Epidermal melanocyte (primary cell): ENCODE results near the gene IPCEF1.
"Not testable (repeated sequence)": the region's sequence is repeated elsewhere in the genome, so short reads cannot be mapped to it uniquely, and the experiment has no call there.

Experiments used
- DNase-seq: peaks from one replicate; pipeline ENCODE4 v3.0.0; 2011; ENCODE audit warnings: low spot score; ENCODE audit not compliant: insufficient read length

Gene IPCEF1

GRCh38 chr6:154247119-154247861 is 109.3 kb downstream of the IPCEF1 start:
- DNase-seq = no peak

DNA sequence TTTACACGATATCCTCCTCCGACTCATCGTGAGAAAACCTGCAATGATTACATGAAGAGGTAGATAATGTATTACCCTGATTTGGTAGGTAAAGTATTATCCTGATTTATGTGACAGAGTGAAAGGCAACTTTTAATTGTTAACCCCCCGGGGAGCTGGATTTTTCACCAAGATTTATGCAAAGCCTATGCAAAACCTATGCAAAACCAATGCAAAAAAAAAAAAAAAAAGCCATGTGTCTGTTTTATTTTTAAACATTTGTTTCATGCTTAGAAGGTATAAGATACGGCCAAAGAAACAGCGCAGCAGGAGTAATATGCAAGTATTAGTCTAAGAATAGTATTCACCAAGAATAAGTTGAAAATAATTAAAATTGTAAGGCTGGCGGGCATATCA is 109.9 kb downstream of the IPCEF1 start:
- DNase-seq = no peak

DNA sequence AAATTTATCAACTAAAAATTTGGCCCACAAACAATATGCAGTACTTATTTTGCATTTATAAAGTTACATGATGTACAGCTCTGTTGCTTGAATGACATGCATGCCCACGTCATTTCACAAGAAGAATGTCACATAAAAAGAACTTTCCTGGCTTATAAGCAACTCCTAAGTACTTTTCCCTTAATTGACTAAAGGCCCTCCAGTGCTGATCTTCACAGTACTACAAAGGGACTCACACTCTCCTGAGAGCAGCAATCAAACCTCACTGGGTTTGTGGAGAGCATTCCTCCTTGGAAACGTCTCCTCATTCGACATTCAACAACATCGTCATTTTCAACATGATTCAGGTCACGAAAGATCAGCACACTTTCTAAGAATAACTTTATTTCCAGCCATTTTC is 111.1 kb downstream of the IPCEF1 start:
- DNase-seq = no peak

DNA sequence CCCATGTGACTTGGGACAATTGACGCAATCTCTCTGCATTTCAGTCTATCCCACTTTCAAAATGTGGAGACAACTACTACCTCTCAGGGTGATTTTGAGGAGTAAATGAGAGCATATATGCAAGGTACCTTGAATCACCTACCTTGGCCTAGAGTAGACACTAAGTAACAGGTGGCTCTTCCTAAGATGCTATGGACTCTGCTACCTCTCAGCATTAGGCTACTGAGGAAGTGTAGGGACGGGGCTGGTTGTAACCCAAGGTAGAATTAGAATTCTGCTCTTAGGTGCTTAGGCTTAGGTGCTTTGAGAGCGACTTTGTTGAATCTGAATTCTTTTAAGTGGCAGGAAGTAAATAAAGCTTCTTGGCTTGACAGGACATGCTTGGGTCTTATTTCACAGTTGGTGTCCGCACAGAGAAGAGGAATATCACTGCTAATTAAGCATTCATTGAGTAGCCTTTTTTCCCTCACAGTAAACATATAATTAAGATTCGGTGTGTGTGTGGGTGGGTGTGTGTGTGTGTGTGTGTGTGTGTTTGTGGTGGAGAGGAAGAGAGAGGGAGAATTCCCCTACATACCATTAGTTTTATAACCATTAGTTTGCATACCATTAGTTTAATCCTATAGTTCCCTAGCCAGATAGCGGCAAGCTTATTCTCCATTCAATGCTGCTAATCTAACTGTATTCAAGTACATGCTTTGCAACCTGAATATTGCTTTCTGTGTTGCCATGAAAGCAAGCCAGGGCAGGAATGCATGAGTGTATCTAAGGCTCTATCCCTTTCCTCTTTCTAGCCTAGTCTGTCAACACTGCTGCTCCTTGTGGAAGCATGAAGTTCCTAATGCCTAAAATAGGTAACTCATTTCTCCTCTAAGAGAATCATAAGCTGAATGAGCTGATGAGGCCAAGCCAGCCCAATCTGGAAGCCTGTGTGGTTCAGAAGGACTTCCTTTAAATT is 112.5 kb downstream of the IPCEF1 start:
- no peak for DNase-seq

DNA sequence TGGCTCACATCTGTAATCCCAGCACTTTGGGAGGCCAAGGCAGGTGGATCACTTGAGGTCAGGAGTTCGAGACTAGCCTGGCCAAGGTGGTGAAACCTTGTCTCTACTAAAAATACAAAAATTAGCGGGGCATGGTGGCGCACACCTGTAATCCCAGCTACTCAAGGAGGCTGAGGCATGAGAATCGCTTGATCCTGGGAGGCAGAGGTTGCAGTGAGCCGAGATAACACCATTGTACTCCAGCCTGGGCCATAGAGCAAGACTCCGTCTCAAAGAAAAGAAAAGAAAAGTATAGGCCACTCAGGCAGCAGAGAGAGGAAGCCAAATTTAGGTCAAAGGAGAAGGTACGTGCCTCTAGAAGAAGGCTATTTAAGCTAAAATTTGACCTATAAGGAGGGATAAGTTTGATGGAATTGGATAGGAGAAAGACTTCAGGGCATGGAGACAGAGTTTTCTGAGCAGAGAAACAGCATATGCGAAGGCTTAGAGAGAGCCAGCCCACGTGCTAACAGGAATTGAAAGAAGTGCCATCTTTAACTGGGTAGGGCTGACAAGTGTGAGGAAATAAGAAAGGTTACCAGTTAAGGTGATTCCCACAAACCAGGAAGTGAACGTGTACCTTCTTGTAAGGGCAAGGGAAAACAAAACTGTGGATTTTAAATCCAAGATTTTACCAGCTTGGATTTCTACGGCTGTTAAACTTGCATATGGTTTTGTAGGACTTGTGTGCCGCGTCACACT is 113.8 kb downstream of the IPCEF1 start:
- DNase-seq = no peak

DNA sequence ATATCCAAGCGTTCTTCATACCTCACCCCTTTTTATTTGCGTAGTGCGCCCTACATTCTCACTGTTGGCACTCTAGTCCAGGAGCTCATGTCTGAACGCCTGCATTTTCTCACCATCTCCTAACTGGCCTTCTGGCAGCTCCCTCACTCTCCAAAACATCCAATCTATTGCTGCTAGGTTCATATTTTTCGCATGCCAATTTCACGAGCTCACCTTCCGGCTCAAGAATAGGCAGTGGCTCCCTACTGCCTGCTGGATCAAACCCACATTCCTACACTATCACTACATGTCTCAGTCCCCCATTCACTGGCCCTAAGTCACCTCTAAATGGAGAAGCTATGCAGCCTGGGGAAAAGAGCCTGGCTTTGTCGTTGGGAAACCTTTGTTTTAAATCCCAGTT is 115.0 kb downstream of the IPCEF1 start:
- no peak for DNase-seq

GRCh38 chr6:154241061-154241460 is 115.5 kb downstream of the IPCEF1 start:
- DNase-seq = not testable (repeated sequence)

GRCh38 chr6:154239392-154239791 is 117.2 kb downstream of the IPCEF1 start:
- DNase-seq = no peak

GRCh38 chr6:154238831-154239230 is 117.8 kb downstream of the IPCEF1 start:
- no peak for DNase-seq

- no peak for DNase-seq
Observed at GRCh38 chr6:154236646-154237301, 119.8 kb downstream of the IPCEF1 start.

DNA sequence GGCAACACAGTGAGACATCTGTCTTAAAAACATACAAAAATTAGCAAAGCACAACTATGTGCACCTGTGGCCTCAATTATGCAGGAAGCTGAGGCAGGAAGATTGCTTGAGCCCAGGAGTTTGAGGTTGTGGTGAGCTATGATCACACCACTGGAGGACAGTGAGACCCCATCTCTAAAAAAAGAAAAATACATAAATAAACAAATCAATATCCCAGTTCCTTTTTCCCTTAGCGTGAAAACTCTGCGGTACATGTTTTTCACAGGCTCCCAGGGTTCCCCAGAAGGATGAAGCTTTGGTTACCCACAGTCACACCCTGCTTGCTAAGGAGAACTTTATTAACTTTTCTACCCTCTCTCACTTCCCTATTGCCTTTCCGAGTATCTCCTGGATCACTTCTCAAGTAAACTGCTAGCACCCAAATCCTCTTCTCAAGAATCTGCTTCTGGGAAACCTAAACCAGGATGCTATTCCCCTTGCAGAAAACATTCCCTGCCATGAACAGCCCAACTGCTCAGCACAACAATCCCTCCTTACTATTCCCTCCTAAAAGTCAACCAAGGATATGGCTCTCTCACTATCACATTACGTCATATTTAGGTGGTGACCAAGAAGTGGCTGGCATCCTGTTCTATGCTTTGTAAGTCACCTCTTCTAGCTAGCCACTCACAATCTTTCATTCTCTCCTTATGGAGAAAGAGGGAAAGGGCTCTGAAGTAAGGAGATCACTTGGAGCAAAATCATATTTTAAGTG is 122.4 kb downstream of the IPCEF1 start:
- DNase-seq = no peak

- no peak for DNase-seq
Observed at GRCh38 chr6:154233383-154233782, 123.2 kb downstream of the IPCEF1 start.

GRCh38 chr6:154232013-154232910 is 124.3 kb downstream of the IPCEF1 start:
- DNase-seq = no peak

GRCh38 chr6:154230910-154231595 is 125.5 kb downstream of the IPCEF1 start:
- no peak for DNase-seq

DNA sequence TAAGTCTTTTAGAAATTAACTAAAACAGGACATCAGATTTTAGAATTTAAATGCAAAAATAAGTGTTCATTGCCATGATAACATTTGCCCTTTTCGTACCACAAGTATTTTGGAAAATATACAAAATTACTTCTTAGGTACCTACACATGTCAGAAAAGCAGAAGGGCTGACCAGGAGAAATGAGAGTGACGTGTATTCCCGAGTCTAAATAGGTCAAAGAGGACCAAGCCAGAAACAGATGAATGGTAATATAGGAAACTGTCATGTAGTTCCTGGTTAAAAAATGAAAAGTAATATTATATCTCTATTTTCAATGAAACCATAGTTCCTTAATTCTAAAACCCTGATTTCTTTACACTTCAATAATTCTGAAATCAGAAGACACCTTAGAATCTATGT is 126.2 kb downstream of the IPCEF1 start:
- no peak for DNase-seq

DNA sequence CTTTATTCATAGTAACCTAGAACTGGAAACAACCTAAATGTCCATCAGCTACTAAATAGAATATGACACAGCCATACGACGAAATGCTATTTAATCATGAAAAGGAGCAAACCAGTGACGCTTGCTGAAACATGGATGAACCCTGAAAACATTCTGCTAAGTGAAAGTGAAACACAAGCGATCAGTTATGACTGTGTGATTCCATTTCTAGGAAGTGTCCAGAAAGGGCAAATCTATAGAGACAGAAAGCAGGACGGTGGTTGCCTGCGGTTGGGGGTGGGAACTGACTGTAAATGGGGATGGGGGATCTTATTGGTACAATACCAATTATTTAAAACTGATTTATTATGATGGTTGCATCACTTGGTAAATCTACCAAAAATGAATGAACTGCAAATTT is 126.8 kb downstream of the IPCEF1 start:
- no peak for DNase-seq

DNA sequence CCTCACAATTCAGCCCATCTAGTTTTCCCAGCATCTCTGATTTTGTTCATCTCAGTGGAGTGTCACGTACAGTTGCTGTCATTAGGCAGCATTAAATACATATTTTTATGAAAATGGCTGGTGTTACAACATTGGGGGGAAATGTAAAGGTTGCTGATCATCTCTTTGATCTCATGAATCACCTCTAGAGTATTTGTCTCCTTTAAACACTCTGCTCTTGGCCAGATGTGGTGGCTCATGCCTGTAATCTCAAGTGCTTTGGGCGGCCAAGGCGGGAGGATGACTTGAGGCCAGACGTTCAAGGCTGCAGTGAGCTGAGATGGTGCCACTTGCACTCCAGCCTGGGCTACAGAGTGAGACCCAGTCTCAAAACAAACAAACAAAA is 128.1 kb downstream of the IPCEF1 start:
- DNase-seq = no peak

DNA sequence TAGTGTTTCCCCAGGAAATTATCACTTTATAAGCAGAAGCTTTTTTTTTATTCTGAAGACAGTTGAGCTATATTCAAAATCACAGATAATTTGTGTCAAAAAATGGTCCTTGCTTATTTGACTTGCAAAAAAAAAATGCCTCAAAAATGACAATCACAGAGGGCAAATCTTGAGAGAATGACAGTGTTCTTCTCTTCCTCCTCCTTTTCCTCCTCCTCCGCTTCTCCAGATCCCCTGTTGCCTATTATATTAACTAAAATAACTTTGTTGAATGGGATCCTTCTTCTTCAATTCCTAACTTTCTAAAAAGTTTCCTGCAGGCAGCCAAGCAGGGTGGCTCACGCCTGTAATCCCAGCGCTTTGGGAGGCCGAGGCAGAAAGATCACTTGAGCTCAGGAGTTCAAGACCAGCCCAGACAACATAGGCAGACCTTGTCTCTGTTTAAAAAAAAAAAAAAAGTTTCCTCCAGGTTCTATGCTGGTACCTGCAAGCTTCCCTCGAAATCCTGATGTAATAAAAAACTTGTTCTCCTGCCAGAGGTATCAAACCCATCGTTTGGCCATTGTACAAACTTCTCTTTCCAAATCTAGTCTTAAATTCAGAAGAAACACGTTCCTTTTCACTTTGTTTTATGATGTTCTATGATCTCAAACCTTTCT is 128.6 kb downstream of the IPCEF1 start:
- DNase-seq = no peak
